Measurements from ENCODE around the gene NFATC1.

Gene NFATC1

GRCh38 chr18:79405019-79405780, 9.5 kb downstream of the NFATC1 start:
- peak; percentile 56 for DNase-seq (ENCODE audit: low read depth)

GRCh38 chr18:79405781-79406575, 10.2 kb downstream of the NFATC1 start:
- peak; percentile 74 for DNase-seq (ENCODE audit: low read depth)

DNA sequence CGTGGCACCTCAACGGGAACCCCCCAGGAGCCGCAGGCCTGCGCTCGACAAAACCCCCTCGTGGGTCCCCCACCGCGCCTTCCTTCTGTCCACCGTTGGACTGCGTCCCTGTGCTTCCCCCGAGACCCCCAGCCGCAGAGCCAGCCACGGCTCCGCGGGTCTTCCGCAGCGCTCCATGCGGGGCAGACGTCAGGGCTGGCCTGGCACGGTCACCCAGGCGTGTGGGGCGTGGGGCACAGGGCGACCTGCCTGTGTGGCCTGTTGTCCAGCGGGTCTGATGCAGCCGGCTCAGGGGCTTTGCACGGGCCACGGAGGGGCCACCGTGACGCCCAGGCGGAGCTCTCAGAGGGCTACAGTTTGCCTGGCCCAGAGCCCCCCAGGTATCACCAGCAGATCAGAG, 11.0 kb downstream of the NFATC1 start:
- DNase-seq (ENCODE audit: low read depth): no peak

GRCh38 chr18:79409313-79409712, 13.6 kb downstream of the NFATC1 start:
- DNase-seq (ENCODE audit: low read depth): no peak

GRCh38 chr18:79410171-79410641, 14.5 kb downstream of the NFATC1 start:
- no peak for DNase-seq (ENCODE audit: low read depth)

DNA sequence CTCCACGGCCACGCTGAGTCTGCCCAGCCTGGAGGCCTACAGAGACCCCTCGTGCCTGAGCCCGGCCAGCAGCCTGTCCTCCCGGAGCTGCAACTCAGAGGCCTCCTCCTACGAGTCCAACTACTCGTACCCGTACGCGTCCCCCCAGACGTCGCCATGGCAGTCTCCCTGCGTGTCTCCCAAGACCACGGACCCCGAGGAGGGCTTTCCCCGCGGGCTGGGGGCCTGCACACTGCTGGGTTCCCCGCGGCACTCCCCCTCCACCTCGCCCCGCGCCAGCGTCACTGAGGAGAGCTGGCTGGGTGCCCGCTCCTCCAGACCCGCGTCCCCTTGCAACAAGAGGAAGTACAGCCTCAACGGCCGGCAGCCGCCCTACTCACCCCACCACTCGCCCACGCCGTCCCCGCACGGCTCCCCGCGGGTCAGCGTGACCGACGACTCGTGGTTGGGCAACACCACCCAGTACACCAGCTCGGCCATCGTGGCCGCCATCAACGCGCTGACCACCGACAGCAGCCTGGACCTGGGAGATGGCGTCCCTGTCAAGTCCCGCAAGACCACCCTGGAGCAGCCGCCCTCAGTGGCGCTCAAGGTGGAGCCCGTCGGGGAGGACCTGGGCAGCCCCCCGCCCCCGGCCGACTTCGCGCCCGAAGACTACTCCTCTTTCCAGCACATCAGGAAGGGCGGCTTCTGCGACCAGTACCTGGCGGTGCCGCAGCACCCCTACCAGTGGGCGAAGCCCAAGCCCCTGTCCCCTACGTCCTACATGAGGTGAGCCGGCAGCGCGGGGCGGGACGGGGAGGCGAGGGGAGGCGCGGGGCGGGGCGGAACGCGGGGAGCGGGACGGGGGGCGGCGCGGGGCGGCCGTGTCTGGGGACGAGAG, 15.2 kb downstream of the NFATC1 start:
- no peak for DNase-seq (ENCODE audit: low read depth)

GRCh38 chr18:79411614-79412526, 16.1 kb downstream of the NFATC1 start:
- DNase-seq (ENCODE audit: low read depth): no peak

GRCh38 chr18:79413025-79413424, 17.3 kb downstream of the NFATC1 start:
- DNase-seq (ENCODE audit: low read depth): no peak

DNA sequence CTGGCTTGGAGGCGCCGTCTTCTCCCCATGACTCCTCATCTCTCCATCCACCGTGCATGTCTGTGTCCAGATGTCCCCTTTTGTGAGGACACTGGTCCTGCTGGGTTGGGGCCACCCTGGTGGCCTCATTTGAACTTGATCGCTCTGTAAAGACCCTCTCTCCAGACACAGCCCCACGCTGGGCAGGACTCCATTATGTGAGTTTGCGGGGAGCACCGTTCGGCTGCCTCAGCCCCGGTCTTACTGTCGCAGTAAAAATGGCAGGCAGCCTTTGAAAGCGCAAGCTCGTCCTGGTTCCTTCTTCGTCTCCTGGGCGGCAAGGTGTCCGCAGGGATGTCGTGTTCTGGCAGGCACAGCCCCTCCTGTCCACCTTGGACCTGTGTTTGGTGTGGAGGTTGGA, 17.7 kb downstream of the NFATC1 start:
- DNase-seq (ENCODE audit: low read depth): no peak

- DNase-seq (ENCODE audit: low read depth): no peak
Observed at GRCh38 chr18:79413901-79414300, 18.2 kb downstream of the NFATC1 start.

DNA sequence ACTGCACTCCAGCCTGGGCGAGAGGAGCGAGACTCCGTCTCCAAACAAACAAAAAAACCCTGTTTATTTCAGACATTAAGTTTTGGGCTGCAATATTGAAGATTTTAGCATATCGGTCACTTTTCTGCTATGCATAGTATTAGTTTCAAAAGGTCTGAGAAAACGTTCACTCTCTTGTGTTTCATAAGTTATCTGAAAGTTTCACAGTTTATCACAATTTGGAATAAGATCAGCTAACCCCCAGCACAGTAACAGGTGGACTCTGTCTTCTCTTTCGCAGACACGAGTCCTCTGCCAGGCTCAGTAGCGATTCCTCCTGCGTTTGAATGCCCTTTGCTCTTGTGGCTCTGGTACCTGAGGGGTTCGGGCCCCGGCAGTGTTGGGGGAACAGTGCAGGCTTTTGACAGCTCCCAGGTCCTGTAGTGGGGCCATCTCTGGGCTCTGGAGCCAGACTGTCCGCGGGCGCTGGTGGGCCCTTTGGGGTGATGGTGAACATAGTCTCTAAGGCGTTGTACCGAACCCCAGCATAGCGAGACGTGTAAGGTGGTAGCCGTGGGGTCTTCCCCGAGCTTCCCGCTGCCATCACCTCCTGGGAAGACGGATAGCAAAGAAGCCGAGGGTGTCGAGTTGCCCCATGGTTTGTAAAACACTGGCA, 20.4 kb downstream of the NFATC1 start:
- no peak for DNase-seq (ENCODE audit: low read depth)

GRCh38 chr18:79416677-79417052, 20.9 kb downstream of the NFATC1 start:
- no peak for DNase-seq (ENCODE audit: low read depth)

DNA sequence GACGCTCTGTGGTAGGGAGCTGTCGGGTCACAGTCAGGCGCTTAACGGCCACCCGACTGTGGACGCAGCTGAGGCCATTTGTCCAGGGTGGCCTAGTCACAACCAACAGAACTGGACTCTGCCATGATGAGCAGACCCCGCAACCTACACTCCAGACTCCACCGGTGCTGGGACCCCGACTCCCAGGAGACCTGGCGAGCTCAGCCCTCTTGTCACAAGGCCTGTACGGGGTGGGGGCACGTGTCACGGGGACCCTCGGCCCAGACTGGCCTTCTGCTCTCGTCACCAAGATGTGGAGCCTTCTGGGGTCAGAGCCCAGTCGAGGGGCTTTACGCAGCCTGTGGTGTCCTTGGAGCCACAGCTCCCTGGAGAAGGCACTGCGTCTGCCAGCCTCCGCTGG, 22.5 kb downstream of the NFATC1 start:
- no peak for DNase-seq (ENCODE audit: low read depth)

DNA sequence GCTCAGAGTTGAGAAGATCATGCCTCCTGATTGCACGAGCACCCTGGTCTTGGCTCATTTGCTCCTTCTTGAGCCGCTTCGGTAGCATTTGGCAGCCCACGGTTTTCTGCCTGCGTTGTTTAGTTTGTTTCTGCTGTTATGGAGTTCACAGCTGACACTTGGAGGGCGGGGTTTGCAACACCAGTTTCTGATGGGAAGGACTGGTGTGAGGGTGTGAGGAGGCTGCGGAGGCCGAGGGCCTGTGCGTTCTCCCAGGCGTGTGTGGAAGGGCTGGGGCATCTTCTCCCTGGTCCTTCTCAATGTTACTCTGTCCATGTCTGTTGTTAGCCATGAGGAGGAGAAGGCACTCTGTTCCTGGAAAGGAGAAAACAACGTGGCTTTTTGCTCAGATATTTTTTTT, 22.9 kb downstream of the NFATC1 start:
- no peak for DNase-seq (ENCODE audit: low read depth)

- DNase-seq (ENCODE audit: low read depth): no peak
Observed at GRCh38 chr18:79420033-79420745, 24.5 kb downstream of the NFATC1 start.

DNA sequence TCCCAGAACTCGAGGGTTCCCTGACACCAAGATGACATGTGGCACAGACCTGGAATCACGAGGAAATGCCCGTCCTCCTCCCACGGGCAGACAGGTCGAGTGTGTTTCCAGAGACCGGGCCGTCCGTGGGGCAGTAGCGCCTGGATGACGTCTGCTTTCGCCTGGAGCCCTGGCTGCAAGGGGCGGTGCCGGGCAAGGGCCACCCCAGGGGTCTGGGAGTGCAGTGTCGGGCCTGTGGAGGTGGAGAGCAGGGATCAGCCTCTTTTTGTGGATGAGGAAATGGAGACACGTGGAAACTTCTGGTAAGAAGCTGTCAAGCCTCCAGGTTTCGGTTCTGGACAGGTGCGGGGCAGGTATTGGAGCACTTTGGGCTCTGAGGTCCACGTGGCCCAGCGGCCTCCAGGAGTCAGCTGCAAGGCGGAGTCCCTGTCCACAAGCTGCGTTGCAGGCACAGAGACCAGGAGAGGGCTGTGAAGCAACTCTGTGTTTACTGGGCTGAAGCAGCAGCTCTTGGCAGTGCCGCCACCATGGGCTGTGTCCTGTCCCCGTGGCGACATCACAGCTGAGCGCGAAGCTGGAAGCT, 25.6 kb downstream of the NFATC1 start:
- no peak for DNase-seq (ENCODE audit: low read depth)

GRCh38 chr18:79422022-79422782, 26.5 kb downstream of the NFATC1 start:
- DNase-seq (ENCODE audit: low read depth): no peak

- no peak for DNase-seq (ENCODE audit: low read depth)
Observed at GRCh38 chr18:79422783-79423165, 27.0 kb downstream of the NFATC1 start.
